HG03354 (cell line): ENCODE data around the gene LRCH4.

Source experiments
- ATAC-seq: cut with Tn5 transposase; IDR thresholded peaks from one replicate; pipeline ENCODE4 v1.9.1; 2021; ENCODE audit warnings: mild to moderate bottlenecking; ENCODE audit not compliant: unreplicated experiment, poor library complexity, severe bottlenecking

Gene LRCH4

DNA sequence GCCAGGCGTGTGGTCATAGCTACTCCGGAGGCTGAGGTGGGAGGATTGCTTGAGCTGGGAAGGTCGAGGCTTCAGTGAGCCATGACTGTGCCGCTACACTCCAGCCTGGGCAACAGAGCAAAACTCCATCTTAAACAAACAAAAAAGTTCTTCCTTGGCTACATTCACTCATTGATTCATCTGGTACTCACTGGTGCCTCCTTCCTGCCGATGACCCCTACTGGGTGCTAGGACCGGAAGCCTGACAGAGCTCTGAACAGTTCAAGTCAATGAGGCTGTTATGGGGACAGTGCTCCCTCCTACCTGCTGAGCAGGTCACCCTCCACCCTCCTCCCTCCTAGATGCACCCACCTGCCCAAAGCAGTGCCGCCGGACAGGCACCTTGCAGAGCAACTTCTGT lies 21.2 kb upstream of the LRCH4 start:
- no peak for ATAC-seq

DNA sequence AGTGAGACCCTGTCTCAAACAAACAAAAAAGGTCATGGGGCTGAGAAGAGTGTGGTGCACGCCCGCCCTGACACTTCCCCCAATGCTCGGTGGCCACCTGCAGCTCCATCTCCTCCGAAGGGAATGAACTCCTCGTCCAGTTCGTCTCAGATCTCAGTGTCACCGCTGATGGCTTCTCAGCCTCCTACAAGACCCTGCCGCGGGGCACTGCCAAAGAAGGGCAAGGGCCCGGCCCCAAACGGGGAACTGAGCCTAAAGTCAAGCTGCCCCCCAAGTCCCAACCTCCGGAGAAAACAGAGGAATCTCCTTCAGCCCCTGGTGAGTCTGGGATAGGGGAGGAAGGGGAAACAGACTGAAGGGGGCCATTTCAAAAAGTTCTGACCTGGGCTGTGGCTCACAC lies 20.4 kb upstream of the LRCH4 start:
- ATAC-seq: no peak

DNA sequence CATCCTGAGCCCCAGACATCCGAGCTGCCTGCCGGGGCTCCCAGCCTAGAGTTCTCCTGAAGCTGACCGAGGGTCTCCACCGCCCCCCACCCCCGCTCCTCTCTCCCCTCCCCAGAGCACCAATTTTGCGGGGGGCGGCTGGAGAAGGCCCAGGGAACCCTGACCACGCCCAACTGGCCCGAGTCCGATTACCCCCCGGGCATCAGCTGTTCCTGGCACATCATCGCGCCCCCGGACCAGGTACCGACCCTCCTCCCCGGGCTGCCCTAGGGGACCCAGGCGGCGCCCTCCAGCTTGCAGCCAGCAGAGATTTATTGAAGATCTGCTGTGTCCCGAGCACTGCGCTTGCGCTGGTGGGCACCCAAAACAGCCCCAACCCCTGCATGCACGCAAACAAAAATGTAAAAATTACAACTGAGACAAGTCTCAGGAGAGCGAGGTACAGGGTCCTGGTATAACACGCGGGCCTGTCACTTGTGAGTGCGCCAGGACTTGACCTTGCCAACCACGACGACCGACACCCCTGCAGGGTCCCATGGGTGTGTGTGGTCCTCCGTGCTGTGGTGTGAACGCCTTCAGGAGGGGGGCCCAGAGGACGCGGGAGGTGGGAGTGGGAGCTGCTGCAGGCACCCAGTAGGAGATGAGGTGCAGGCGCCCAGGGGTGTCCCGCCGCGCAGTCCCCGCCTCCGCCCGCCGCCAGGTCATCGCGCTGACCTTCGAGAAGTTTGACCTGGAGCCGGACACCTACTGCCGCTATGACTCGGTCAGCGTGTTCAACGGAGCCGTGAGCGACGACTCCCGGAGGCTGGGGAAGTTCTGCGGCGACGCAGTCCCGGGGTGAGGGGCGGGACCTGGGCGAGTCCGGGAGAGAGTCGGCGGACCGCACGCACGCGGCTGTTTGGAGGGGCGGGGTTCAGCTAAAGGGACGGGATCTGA lies 19.3 kb upstream of the LRCH4 start:
- ATAC-seq: no peak

DNA sequence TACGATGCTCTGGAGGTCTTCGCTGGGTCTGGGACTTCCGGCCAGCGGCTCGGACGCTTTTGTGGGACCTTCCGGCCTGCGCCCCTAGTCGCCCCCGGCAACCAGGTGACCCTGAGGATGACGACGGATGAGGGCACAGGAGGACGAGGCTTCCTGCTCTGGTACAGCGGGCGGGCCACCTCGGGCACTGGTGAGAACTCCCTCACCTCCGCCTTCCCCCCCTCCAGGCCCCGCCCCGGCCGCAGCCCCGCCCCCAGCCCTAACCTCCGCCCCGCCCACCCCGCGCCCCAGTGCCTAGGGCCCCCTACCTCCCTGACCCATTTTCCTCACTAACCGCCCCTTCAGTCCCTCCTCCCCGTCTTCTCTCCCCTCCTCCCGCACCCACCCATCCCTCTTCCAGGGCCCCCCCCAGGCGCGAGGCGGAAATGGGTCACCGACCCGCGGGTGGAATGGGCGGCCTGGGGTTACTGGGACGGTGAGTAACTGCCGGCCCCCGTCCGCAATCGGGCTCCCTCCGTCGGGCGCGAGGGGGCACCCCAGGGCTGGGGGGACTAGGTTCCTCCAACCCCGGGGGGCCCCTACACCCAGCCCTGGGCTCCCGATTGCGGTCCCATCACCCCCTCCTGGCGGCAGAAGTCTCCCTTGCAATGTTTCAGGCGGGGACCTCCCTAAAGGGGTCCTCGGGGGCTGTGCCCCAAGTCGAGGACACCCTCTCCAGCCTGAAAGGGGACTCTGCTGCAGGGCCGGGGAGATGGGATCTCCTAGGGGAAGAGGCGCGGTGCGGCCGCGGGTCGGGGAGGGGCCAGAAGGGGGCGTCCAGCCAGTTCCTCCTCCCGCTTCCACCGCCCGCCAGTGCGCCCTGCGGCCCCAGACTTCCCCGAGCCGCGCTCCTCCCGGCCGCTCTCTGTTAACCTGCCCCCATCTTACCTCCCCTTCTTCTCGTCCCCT lies 18.4 kb upstream of the LRCH4 start:
- peak; percentile 67 for ATAC-seq

DNA sequence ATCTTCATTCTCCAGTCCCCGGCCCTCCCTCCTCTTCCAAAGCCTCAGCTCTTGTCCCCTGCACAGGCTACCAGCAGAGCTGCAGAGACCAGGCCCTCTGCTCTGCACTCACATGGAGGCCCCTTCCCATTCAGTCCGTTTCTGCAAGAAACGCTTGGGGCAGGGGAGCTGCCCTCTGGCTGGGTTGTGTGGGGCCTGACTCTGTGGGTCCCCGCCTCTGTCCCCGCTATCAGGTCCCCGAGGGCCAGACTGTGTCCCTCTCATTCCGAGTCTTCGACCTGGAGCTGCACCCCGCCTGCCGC lies 17.7 kb upstream of the LRCH4 start:
- ATAC-seq: no peak

DNA sequence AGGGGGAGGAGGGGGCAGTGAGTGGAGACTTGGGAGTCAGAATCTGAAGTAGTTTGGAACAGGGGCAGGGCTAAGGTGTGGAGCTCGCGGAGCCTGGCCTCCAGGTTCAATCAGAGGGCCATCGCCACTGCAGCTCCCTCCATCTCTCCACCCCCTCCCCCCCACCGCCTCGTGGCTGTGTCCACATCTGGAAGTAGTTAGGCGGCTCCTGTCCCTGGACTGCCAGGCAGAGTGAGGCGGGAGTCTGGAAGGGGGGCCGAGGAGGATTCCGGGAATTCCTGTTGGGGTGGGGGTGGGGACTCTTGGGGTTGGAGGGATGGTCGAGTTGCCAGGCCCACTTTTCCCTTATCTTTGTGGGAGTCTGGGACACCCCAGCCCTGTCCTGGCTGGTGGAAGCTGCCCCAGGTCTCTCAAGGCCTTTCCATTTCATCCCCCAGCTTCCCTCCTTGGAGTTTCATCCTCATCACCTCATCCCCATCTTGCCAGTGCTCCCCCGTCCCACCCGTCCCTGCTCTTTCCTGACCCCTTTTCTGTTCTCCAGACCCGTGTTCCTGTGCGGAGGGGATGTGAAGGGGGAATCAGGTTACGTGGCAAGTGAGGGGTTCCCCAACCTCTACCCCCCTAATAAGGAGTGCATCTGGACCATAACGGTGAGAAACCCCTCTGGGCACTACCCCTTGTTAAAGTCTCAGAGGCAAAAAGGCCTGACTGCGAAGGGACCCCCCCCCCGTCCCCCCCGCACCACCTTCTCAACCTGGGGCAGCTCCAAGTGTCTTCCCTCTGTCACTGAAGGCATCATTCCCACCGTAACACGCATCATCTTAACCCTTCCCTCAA lies 17.2 kb upstream of the LRCH4 start:
- no peak for ATAC-seq

DNA sequence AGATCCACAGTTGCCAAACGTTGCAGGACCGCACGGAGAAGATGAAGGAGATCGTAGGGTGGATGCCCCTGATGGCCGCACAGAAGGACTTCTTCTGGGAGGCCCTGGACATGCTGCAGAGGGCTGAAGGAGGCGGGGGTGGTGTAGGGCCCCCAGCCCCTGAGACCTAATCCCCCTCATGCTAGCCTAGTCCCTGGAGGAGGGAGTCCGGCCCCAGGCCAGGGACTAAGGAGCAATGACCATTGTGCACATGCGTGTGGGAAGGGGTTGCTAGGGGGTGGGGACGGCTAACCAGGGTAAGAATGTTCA lies 14.8 kb upstream of the LRCH4 start:
- ATAC-seq: no peak

DNA sequence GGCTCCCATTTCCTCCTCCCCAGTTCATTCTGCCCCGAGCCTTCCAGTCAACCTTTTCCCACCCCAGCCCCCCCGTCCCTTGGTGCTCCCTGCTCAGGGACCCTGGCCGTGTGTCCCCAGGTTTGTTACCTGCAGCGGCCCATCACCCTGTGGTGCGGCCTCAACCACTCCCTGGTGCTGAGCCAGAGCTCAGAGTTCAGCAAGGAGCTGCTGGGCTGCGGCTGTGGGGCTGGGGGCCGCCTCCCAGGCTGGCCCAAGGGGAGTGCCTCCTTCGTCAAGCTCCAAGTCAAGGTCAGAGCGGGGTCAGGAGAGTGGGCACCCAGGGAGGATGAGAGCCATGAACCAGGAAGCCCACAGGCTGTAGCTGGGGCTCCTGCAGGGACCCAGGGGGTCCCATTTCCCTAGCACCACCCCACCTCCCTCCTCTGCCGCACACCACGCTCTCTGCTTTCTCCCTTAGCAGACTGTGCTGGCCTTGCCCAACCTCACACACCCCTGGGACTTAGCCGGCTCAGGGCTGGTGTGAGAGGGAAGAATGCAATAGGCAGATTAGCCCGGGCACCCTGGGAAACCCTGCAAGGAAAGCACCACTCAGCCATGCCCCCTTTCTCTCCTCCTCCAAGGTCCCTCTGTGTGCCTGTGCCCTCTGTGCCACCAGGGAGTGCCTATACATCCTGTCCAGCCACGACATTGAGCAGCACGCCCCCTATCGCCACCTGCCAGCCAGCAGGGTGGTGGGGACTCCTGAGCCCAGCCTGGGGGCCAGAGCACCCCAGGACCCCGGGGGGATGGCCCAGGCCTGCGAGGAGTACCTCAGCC lies 14.2 kb upstream of the LRCH4 start:
- no peak for ATAC-seq

DNA sequence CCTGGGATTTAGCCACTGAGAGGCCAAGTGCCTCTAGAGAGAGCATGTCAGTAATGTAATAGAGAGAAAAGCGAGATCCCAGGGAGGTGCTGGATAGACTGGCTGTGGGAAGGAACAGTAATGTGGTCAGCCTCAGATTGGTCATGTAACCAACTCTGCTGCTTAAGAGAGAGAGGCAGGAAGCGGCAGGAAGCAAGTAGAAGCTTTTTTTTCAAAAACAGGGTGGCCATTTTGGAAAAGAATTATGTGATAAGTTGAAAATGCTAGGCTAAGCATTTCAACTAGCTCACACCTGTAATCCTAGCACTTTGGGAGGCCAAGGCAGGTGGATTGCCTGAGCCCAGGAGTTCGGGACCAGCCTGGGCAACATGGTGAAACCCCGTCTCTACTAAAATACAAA lies 12.5 kb upstream of the LRCH4 start:
- ATAC-seq: no peak

DNA sequence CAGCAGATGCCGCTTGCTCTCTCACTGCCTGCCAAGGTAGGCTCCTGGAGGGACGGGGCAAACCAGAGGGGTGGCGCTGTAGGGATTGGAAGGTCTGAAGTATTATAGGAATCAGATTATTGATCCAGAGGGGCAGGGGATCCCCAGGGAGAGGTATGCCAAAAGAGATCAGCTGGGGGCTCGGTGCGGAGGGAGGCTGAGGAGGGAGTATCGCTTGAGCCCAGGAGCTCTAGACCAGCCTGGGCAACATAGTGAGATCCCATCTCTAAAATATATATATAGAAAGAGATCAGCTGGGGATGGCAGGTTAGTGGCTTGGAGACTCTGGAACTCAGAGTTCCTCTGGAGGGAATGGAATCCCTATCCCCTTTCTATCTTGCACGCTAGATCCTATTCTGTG lies 9.3 kb upstream of the LRCH4 start:
- no peak for ATAC-seq

DNA sequence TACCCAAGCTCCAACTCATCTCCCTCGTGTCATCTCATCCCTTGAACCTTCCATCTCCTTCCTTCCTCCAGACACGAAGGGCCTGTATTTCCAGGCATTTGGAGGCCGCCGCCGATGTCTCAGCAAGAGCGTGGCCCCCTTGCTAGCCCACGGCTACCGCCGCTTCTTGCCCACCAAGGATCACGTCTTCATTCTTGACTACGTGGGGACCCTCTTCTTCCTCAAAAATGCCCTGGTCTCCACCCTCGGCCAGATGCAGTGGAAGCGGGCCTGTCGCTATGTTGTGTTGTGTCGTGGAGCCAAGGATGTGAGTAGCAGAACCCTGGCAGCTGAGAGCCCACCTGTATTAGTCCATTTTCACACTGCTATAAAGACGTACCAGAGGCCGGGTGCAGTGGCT lies 5.7 kb upstream of the LRCH4 start:
- ATAC-seq: no peak

DNA sequence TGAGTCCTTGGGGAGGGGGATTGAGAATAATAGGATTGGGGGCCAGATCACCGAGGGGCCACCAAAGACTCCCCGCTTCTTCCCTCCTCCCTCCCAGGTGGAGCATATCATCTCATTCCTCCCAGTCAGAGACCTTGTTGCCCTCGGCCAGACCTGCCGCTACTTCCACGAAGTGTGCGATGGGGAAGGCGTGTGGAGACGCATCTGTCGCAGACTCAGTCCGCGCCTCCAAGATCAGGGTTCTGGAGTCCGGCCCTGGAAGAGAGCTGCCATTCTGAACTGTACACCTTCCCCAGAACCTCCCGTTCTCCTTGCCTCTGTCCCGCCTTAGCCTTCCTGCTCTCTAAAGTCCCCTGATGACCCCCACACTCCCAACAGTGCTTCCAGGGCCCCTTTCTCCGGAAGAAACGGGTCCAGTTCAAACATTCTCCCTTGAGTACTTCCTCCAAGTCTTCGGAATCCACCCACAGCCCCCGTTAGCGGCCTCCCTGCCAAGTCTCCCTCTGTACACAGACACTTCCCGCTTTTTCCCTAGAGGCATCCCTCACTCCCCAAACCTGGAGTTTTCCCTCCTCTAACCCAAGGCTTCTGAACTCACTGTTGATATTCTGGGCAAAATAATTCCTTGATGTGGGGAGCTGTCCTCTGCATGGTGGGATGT lies 4.3 kb upstream of the LRCH4 start:
- ATAC-seq: no peak

DNA sequence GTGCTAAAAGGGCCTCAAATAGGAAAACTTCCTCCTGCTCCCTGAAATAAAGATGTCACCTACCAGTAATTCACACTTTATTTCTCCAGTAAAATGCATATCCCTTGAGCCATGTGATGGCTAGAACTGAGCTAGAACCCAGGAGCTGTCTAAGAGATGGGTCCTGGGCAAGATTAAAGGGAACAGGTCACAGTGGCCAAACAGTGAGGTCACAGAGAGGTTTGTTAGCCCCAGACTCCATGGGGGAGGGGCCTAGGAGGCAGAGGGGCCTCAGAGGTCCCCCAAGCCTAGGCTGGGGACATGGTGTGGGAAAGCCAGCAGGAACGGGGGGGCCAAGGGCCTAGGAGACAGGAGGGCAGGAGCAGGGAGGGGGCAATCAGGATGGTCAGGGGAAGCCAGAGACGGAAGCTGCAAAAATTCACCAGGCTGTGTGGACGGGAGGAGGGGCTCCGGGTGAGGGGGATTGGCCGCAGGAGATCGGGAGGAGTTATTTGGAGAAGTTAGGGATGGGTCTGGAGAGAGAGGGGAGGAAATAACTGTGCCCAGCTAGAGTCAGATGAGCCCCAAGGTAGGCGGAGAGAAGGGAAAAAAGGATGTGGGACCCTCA lies 3.5 kb upstream of the LRCH4 start:
- no peak for ATAC-seq

DNA sequence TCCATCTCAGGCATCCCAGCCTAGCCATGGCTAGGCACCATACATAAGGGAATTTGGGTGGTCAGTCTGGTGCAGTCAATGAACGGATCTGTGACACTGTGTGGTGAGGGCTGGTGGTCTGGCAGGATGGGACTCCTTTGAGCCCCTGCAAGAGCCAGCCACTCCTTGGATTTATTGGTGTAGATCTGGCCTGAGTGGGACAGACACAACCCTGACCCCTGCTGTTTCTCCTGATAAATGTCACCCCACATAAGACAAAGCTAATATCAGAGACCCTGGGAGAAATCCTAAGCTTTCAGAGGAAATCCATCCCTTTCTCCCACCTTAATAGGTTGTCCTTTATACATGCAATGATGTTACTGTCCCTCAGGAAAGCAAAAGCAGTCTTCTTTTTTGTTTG lies 2.5 kb upstream of the LRCH4 start:
- no peak for ATAC-seq

DNA sequence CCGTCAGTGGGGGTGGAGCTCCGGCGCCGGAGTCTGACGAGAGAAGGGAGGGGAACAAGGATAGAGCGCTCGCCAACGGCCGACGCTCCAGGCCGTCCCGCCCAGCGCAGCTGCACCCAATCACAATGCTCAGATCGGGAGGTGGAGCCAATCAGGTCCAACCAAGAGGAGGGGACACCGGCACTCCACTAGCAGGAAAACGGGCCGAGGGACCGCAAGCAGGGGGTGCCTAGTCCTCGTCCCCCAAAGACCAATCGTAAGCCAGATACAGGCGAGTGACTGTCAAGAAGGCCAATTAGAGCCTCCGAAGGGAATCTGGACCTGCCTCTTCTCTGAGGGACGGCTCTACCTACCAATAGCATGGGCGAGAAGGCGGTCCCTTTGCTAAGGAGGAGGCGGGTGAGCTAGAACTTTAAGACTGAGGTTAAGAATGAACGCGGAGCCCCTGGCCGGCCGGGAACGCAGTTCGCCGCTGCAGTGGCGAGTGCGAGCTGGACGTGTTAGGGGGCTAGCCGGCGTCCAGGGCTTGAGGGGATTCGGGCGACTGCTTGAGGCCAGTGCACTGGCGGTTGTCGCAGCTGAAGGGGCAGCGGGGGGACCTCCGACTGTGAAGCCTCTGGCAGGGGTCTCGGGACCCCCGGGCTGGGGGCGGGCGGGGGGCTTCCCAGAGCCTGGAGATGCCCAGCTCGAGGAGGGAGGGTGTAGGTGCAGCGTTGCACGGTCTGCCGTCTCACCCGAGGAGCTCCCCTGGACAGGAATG lies 517 bp upstream of the LRCH4 start, which contains the start of gene FBXO24:
Gene FBXO24 (plus strand): TSS at position 63 of the 760 bp plus-strand sequence. CDS start 298 bp downstream, at position 361.
- ATAC-seq: peak; percentile 87

DNA sequence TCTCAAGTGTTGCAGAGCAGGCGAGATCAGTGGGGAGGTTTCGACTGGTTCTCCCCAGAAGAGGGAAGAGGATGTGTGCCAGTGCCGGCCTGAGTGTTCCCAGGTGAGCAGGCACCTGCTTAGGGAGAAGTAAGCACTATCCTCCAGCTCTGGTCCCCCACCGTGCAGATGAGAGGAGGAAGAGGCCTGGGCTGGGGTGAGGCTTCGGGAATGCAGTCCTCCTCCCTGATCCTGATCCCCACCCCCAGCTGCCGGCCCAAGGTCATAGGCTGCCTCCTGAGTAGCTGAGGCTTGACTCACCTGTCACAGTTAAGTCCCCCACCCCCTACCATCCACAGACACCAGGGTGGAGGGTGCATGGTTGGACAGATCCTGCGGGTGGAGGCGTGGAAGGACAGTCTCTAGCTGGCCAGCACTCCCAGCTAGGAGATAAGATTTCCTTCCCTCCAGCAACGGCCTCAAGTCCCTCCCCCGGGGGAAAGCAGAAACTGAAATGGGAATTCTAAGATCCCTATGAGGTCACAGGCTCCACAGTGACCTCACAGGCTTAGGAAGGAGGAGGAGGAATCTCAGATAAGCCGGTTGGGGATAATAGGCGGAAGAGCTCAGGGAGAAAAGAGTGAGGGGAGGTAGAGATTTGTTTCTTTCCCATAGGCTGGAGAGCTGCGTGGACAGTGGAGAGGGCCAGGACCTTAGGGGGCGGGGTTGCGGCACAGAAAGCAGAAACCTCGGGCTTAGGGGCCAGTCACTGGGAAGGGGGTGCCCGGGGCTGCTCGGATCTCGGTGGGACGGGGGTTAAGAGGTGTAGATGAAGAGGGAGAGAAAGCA lies 1.0 kb downstream of the LRCH4 start:
- ATAC-seq: no peak
